ENCODE measurements around the gene DVL1. TPM values are rescaled to one million over a fixed set of nuclear protein-coding genes. Genes with fewer than 3 reads are reported as not detected.

The DVL1 gene
- polyA plus RNA-seq, 1 donor from 2014 or later, result 100 TPM

DNA sequence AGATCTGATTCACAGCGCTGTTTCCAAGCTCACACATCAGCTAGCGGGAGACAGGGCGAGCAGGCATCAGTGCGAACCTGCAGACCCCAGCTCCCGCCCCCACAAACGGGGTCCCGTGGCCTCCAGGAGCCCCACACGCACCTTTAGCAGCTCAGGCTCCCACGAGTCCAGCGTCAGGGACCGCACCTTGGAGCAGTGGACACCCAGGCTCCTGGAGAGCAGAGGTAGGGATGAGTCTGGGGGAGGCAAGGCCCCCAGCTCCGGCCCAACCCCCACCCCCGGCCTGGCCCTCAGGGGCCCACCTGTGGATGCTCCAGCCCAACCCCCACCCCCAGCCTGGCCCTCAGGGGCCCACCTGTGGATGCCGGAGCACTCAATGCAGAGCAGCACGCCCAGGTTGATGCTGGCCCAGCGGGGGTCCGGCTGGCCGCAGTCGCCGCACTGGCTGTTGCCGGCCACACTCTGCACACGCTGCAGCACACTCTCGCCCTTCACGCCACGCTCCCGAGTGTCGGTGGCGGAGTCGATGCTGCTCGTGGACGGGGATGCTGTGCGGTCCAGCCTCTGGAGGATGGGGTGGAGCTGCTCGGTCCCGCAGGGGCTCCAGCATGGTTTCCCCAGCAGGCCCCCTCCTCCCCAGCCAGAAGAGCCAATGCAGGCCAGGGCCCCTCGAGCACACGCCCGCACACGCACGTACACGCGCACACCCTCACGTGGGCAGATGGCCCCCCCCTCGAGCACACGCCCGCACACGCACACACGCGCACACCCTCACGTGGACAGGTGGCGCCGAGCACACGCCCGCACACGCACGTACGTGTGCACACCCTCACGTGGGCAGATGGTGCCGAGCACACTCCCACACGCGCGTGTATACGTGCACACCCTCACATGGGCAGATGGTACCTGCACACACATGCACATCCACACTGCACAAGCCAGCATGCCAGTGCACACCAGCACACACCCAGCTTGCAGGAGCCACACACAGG is 52.9 kb downstream of the DVL1 start:
- H3K36me3 ChIP-seq (ENCODE audit: insufficient read depth, low read length), result no peaks in the 10 kb centered on the region
- H3K9me2 ChIP-seq (ENCODE audit: insufficient read depth, low read length), result no peaks in the 10 kb centered on the region
- H3K9ac ChIP-seq (ENCODE audit: low read length), result no peak overlapping the region
- no peaks in the 10 kb centered on the region for H3F3A ChIP-seq (ENCODE audit: insufficient read depth, low read length, poor library complexity, severe bottlenecking)
- no peaks in the 10 kb centered on the region for H3K9me3 ChIP-seq (ENCODE audit: low read length)
- no peaks in the 10 kb centered on the region for H4K20me1 ChIP-seq (ENCODE audit: insufficient read depth)
- H3K4me3 ChIP-seq (ENCODE audit: low read length), result no peak overlapping the region
- no peak overlapping the region for H3K27ac ChIP-seq (ENCODE audit: low read length)
- no peaks in the 10 kb centered on the region for H3K27me3 ChIP-seq (ENCODE audit: insufficient read depth, low read depth, low read length)
- no peak overlapping the region for H2AFZ ChIP-seq (ENCODE audit: low read depth, low read length)
- H3K4me2 ChIP-seq (ENCODE audit: low read length), result no peak overlapping the region
- no peak for TF ChIP-seq MXI1 (conservative IDR thresholded peaks at IDR 0.05; ENCODE audit: poor library complexity, severe bottlenecking)
- no peak for TF ChIP-seq TAF1 (IDR thresholded peaks at IDR 0.05; ENCODE audit: low read depth)
- TF ChIP-seq, protein P1, sequence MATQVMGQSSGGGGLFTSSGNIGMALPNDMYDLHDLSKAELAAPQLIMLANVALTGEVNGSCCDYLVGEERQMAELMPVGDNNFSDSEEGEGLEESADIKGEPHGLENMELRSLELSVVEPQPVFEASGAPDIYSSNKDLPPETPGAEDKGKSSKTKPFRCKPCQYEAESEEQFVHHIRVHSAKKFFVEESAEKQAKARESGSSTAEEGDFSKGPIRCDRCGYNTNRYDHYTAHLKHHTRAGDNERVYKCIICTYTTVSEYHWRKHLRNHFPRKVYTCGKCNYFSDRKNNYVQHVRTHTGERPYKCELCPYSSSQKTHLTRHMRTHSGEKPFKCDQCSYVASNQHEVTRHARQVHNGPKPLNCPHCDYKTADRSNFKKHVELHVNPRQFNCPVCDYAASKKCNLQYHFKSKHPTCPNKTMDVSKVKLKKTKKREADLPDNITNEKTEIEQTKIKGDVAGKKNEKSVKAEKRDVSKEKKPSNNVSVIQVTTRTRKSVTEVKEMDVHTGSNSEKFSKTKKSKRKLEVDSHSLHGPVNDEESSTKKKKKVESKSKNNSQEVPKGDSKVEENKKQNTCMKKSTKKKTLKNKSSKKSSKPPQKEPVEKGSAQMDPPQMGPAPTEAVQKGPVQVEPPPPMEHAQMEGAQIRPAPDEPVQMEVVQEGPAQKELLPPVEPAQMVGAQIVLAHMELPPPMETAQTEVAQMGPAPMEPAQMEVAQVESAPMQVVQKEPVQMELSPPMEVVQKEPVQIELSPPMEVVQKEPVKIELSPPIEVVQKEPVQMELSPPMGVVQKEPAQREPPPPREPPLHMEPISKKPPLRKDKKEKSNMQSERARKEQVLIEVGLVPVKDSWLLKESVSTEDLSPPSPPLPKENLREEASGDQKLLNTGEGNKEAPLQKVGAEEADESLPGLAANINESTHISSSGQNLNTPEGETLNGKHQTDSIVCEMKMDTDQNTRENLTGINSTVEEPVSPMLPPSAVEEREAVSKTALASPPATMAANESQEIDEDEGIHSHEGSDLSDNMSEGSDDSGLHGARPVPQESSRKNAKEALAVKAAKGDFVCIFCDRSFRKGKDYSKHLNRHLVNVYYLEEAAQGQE (IDR thresholded peaks at IDR 0.05; ENCODE audit: borderline replicate concordance), result no peak
- TF ChIP-seq, protein P2, sequence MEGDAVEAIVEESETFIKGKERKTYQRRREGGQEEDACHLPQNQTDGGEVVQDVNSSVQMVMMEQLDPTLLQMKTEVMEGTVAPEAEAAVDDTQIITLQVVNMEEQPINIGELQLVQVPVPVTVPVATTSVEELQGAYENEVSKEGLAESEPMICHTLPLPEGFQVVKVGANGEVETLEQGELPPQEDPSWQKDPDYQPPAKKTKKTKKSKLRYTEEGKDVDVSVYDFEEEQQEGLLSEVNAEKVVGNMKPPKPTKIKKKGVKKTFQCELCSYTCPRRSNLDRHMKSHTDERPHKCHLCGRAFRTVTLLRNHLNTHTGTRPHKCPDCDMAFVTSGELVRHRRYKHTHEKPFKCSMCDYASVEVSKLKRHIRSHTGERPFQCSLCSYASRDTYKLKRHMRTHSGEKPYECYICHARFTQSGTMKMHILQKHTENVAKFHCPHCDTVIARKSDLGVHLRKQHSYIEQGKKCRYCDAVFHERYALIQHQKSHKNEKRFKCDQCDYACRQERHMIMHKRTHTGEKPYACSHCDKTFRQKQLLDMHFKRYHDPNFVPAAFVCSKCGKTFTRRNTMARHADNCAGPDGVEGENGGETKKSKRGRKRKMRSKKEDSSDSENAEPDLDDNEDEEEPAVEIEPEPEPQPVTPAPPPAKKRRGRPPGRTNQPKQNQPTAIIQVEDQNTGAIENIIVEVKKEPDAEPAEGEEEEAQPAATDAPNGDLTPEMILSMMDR (IDR thresholded peaks at IDR 0.05; ENCODE audit: poor library complexity, severe bottlenecking), result no peak
- TF ChIP-seq POLR2AphosphoS5 (IDR thresholded peaks at IDR 0.05), result no peak
- no peak for TF ChIP-seq EZH2 (IDR thresholded peaks at IDR 0.05; ENCODE audit: borderline replicate concordance, insufficient read depth, low read length, poor library complexity, severe bottlenecking)
- no peak for TF ChIP-seq SMC3 (conservative IDR thresholded peaks at IDR 0.05; ENCODE audit: poor library complexity)
- TF ChIP-seq RAD21 (conservative IDR thresholded peaks at IDR 0.05), result no peak
- no peak for TF ChIP-seq EP300 (conservative IDR thresholded peaks at IDR 0.05; ENCODE audit: poor library complexity, severe bottlenecking)
- H3K79me2 ChIP-seq (replicated peaks; ENCODE audit: insufficient read depth, low read length), result no peaks in the 10 kb centered on the region

DNA sequence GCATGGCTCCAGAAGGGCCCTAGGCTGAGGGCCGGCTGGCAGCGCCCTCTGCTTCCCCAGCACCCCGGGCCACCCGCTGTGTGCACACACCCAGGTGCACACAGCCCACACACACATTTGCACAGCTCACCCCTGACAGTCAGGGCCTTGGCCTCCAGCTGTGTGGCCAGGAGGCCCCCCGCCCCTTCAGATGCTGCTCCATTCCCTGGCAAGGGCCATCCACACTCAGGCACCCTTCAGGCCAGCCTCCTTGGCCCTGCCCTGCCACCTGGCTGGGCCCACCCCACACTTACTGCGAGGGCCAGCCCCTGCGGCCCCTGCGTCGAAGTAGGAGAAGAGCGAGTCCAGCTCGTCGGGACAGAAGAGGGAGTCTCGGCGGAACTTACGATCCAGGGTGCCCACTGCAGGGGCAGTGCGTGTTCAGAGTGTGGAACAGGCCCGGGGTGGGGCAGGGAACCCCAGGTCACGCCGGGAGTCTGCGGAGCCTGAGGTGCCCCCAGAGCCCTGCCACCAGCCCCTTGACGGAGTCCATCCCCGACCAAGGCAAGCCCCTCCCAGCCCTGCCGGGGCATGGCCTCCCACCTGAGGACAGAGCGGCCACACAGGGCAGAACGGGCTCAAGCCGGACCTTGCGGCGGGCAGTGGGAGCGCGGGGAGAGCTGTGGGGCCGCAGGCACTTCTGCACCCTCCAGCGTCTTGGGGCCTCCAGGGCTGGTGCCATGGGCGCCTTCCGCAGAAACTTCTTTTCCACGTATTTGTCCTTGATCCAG is 53.9 kb downstream of the DVL1 start:
- Histone ChIP-seq H3K9me3 (ENCODE audit: low read length) (no peaks in the 10 kb centered on the region), H3K27ac (ENCODE audit: low read length) (no peak overlapping the region), H3K4me3 (ENCODE audit: low read length) (no peak overlapping the region), H3K27me3 (ENCODE audit: insufficient read depth, low read depth, low read length) (no peaks in the 10 kb centered on the region), H3K9me2 (ENCODE audit: insufficient read depth, low read length) (no peaks in the 10 kb centered on the region), H3K4me2 (ENCODE audit: low read length) (no peak overlapping the region), H2AFZ (ENCODE audit: low read depth, low read length) (no peak overlapping the region), H3K79me2 (replicated peaks; ENCODE audit: insufficient read depth, low read length) (no peaks in the 10 kb centered on the region), H3K36me3 (ENCODE audit: insufficient read depth, low read length) (no peaks in the 10 kb centered on the region), H3F3A (ENCODE audit: insufficient read depth, low read length, poor library complexity, severe bottlenecking) (no peaks in the 10 kb centered on the region), H4K20me1 (ENCODE audit: insufficient read depth) (no peaks in the 10 kb centered on the region), H3K9ac (ENCODE audit: low read length) (no peak overlapping the region)
- TF ChIP-seq EZH2 (IDR thresholded peaks at IDR 0.05; ENCODE audit: borderline replicate concordance, insufficient read depth, low read length, poor library complexity, severe bottlenecking) (no peak), SMC3 (conservative IDR thresholded peaks at IDR 0.05; ENCODE audit: poor library complexity) (no peak), TAF1 (IDR thresholded peaks at IDR 0.05; ENCODE audit: low read depth) (no peak), MXI1 (conservative IDR thresholded peaks at IDR 0.05; ENCODE audit: poor library complexity, severe bottlenecking) (no peak), EP300 (conservative IDR thresholded peaks at IDR 0.05; ENCODE audit: poor library complexity, severe bottlenecking) (no peak), RAD21 (conservative IDR thresholded peaks at IDR 0.05) (no peak), POLR2AphosphoS5 (IDR thresholded peaks at IDR 0.05) (no peak)
- TF ChIP-seq, protein P1 (IDR thresholded peaks at IDR 0.05; ENCODE audit: borderline replicate concordance), result no peak
- TF ChIP-seq, protein P2 (IDR thresholded peaks at IDR 0.05; ENCODE audit: poor library complexity, severe bottlenecking), result no peak
